ENCODE measurements around the gene TRIM46.

The TRIM46 gene

GRCh38 chr1:155202731-155203515 lies 29.3 kb downstream of the TRIM46 start:
- FAIRE-seq (no peak), DNase-seq (ENCODE audit: insufficient read length, low spot score) (no peak)
- TF ChIP-seq POLR2A (IDR thresholded peaks at IDR 0.05; ENCODE audit: low read depth, low read length) (no peak), PAX5 (IDR thresholded peaks at IDR 0.05; ENCODE audit: insufficient read depth, low read length, severe bottlenecking) (no peak), POLR2AphosphoS5 (IDR thresholded peaks at IDR 0.05; ENCODE audit: low read depth, low read length) (no peak), SPI1 (IDR thresholded peaks at IDR 0.05; ENCODE audit: low read depth, low read length) (no peak), TAF1 (IDR thresholded peaks at IDR 0.05; ENCODE audit: low read depth, low read length) (no peak), POU2F2 (IDR thresholded peaks at IDR 0.05; ENCODE audit: low read depth, low read length) (no peak)

- FAIRE-seq (no peak), DNase-seq (ENCODE audit: insufficient read length, low spot score) (no peak)
- TF ChIP-seq POLR2AphosphoS5 (IDR thresholded peaks at IDR 0.05; ENCODE audit: low read depth, low read length), result no peak
- TF ChIP-seq POU2F2 (IDR thresholded peaks at IDR 0.05; ENCODE audit: low read depth, low read length), result no peak
- TF ChIP-seq PAX5 (IDR thresholded peaks at IDR 0.05; ENCODE audit: insufficient read depth, low read length, severe bottlenecking), result no peak
- no peak for TF ChIP-seq TAF1 (IDR thresholded peaks at IDR 0.05; ENCODE audit: low read depth, low read length)
- TF ChIP-seq POLR2A (IDR thresholded peaks at IDR 0.05; ENCODE audit: low read depth, low read length), result no peak
- TF ChIP-seq SPI1 (IDR thresholded peaks at IDR 0.05; ENCODE audit: low read depth, low read length), result no peak
These were observed 31.4 kb downstream of the TRIM46 start for GRCh38 chr1:155205035-155205434.

- FAIRE-seq, result no peak
- no peak for TF ChIP-seq TAF1 (IDR thresholded peaks at IDR 0.05; ENCODE audit: low read depth, low read length)
- TF ChIP-seq SPI1 (IDR thresholded peaks at IDR 0.05; ENCODE audit: low read depth, low read length), result no peak
- TF ChIP-seq PAX5 (IDR thresholded peaks at IDR 0.05; ENCODE audit: insufficient read depth, low read length, severe bottlenecking), result no peak
- no peak for TF ChIP-seq POU2F2 (IDR thresholded peaks at IDR 0.05; ENCODE audit: low read depth, low read length)
- TF ChIP-seq POLR2AphosphoS5 (IDR thresholded peaks at IDR 0.05; ENCODE audit: low read depth, low read length), result no peak
- TF ChIP-seq POLR2A (IDR thresholded peaks at IDR 0.05; ENCODE audit: low read depth, low read length), result no peak
- DNase-seq (ENCODE audit: insufficient read length, low spot score), result no peak
These were observed 32.4 kb downstream of the TRIM46 start for GRCh38 chr1:155205969-155206593.

GRCh38 chr1:155206891-155207805 lies 33.5 kb downstream of the TRIM46 start:
- TF ChIP-seq PAX5 (IDR thresholded peaks at IDR 0.05; ENCODE audit: insufficient read depth, low read length, severe bottlenecking), result no peak
- no peak for TF ChIP-seq SPI1 (IDR thresholded peaks at IDR 0.05; ENCODE audit: low read depth, low read length)
- no peak; the same call in 1 of the 2 replicates for TF ChIP-seq POU2F2 (IDR thresholded peaks at IDR 0.05; ENCODE audit: low read depth, low read length)
- FAIRE-seq, result peak; percentile 87
- peak; percentile 86 for DNase-seq (ENCODE audit: insufficient read length, low spot score)

- FAIRE-seq (no peak), DNase-seq (ENCODE audit: insufficient read length, low spot score) (no peak)
- TF ChIP-seq POLR2A (IDR thresholded peaks at IDR 0.05; ENCODE audit: low read depth, low read length), result no peak
- no peak for TF ChIP-seq PAX5 (IDR thresholded peaks at IDR 0.05; ENCODE audit: insufficient read depth, low read length, severe bottlenecking)
- TF ChIP-seq POU2F2 (IDR thresholded peaks at IDR 0.05; ENCODE audit: low read depth, low read length), result no peak
- no peak for TF ChIP-seq TAF1 (IDR thresholded peaks at IDR 0.05; ENCODE audit: low read depth, low read length)
- TF ChIP-seq POLR2AphosphoS5 (IDR thresholded peaks at IDR 0.05; ENCODE audit: low read depth, low read length), result no peak
- 0 out of 2 replicates have a peak, but pooled peaks have one; percentile 20 for TF ChIP-seq SPI1 (IDR thresholded peaks at IDR 0.05; ENCODE audit: low read depth, low read length)
These were observed 34.3 kb downstream of the TRIM46 start, which contains the start of gene THBS3 for GRCh38 chr1:155207806-155208540. Gene THBS3, minus strand, starts transcription at chr1:155207897. Its CDS starts 21 bp downstream, at chr1:155207876.

GRCh38 chr1:155208541-155209311 lies 35.1 kb downstream of the TRIM46 start, which contains the start of gene MTX1:
Gene MTX1, plus strand, starts transcription at chr1:155208695. Its CDS starts 110 bp downstream, at chr1:155208805.
- peak; percentile 91 for DNase-seq (ENCODE audit: insufficient read length, low spot score)
- TF ChIP-seq SPI1 (IDR thresholded peaks at IDR 0.05; ENCODE audit: low read depth, low read length) (no peak), TAF1 (IDR thresholded peaks at IDR 0.05; ENCODE audit: low read depth, low read length) (peak; percentile 31), POLR2A (IDR thresholded peaks at IDR 0.05; ENCODE audit: low read depth, low read length) (peak; percentile 45; the same call in 1 of the 2 replicates), PAX5 (IDR thresholded peaks at IDR 0.05; ENCODE audit: insufficient read depth, low read length, severe bottlenecking) (no peak), POLR2AphosphoS5 (IDR thresholded peaks at IDR 0.05; ENCODE audit: low read depth, low read length) (peak; percentile 55; the same call in 1 of the 2 replicates), POU2F2 (IDR thresholded peaks at IDR 0.05; ENCODE audit: low read depth, low read length) (no peak)
- peak; percentile 88 for FAIRE-seq

- FAIRE-seq (peak; percentile 40), DNase-seq (ENCODE audit: insufficient read length, low spot score) (no peak)
These were observed 35.7 kb downstream of the TRIM46 start for GRCh38 chr1:155209312-155209721.

More at GRCh38 chr1:155209312-155209721, 35.7 kb downstream of the TRIM46 start:
- TF ChIP-seq POLR2A (IDR thresholded peaks at IDR 0.05; ENCODE audit: low read depth, low read length) (no peak), PAX5 (IDR thresholded peaks at IDR 0.05; ENCODE audit: insufficient read depth, low read length, severe bottlenecking) (no peak), TAF1 (IDR thresholded peaks at IDR 0.05; ENCODE audit: low read depth, low read length) (no peak), POLR2AphosphoS5 (IDR thresholded peaks at IDR 0.05; ENCODE audit: low read depth, low read length) (no peak; the same call in 1 of the 2 replicates), SPI1 (IDR thresholded peaks at IDR 0.05; ENCODE audit: low read depth, low read length) (no peak), POU2F2 (IDR thresholded peaks at IDR 0.05; ENCODE audit: low read depth, low read length) (no peak)

Data from GM12891 (cell line).